NB4 (cell line): ENCODE data around the gene FOSL2.
A peak's percentile ranks its signal among the peaks of the same experiment; 100 is the strongest.
"Not testable (repeated sequence)": the region's sequence is repeated elsewhere in the genome, so short reads cannot be mapped to it uniquely, and the experiment has no call there.

Source experiments
- DNase-seq: peaks from one replicate; pipeline ENCODE4 v3.0.0; 2010; ENCODE audit warnings: low read depth
- H3K4me3 ChIP-seq: one replicate; pipeline ENCODE4 v1.5.1; 2011; ENCODE audit warnings: mild to moderate bottlenecking, low read depth, low read length, moderate library complexity
- CTCF ChIP-seq: IDR thresholded peaks from one replicate; pipeline ENCODE4 v1.5.1; 2012; ENCODE audit warnings: low read depth, low read length
- MYC ChIP-seq: IDR thresholded peaks from 2 replicates; pipeline ENCODE4 v1.6.1; 2011; ENCODE audit warnings: low read depth, low read length
- POLR2A ChIP-seq: IDR thresholded peaks from 2 replicates; pipeline ENCODE4 v1.6.1; 2011; ENCODE audit warnings: mild to moderate bottlenecking; ENCODE audit not compliant: insufficient read length; ENCODE audit errors: extremely low read depth
- TF ChIP-seq, protein P1 (sequence below): IDR thresholded peaks from 2 replicates; pipeline ENCODE4 v1.6.1; 2011; ENCODE audit warnings: low read depth, low read length

Gene FOSL2

DNA sequence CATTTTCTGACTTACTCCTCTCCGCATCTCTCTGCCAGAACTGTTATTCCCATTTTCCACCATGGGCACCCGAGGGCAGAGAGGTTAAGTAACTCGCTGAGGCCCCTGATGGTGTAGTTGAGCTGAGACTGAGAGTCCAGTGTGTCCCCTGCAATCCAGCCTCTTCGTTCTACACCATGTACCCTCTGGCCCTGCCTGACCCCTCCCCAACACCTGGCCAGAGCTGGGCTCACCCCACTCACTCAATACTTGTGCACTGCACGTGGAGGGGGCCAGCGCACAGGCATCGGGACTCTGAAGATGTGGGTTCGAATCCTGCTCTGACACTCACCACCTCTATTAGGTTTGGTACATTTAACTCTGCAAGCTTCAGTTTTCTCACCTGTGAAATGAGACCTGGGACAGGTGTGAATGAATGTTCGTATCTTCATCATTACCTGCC lies 24.3 kb upstream of the FOSL2 start:
- TF ChIP-seq CTCF, result no peak
- no peak for TF ChIP-seq MYC
- no peak for TF ChIP-seq POLR2A
- TF ChIP-seq, protein P1, sequence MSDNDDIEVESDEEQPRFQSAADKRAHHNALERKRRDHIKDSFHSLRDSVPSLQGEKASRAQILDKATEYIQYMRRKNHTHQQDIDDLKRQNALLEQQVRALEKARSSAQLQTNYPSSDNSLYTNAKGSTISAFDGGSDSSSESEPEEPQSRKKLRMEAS, result no peak

GRCh38 chr2:28369358-28369757 lies 23.3 kb upstream of the FOSL2 start:
- DNase-seq, result no peak
- TF ChIP-seq POLR2A (no peak), CTCF (no peak), MYC (no peak)
- TF ChIP-seq, protein P1, result no peak

More for the DNA sequence above, 24.3 kb upstream of the FOSL2 start:
- H3K4me3 ChIP-seq, result no peak overlapping the region
- DNase-seq, result no peak

DNA sequence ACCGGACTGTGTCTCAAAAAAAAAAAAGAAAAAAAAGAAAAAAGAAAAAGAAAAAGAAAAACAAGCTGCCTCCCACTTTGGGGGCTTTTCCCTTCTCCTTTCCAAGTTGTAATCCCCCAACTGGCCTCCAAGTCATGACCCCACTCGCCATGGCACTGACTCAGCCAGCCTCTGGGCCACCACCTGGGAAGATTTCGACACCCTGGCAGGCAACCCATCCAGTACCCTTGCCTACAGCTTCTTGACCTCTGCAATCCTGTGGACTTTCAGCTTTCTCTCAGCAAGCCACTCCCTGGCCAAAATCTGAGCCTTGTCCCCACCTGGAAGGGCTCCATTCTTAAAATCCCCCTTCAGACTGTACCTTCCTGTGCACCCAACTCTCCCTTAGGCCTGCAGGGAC lies 22.3 kb upstream of the FOSL2 start:
- H3K4me3 ChIP-seq, result no peak overlapping the region

More at GRCh38 chr2:28369358-28369757, 23.3 kb upstream of the FOSL2 start:
- H3K4me3 ChIP-seq, result no peak overlapping the region

GRCh38 chr2:28371728-28372127 lies 20.9 kb upstream of the FOSL2 start:
- not testable (repeated sequence) for DNase-seq, H3K4me3 ChIP-seq

More for the DNA sequence above, 22.3 kb upstream of the FOSL2 start:
- peak; percentile 60 for DNase-seq
- TF ChIP-seq, protein P1, result no peak
- TF ChIP-seq MYC, result no peak
- no peak for TF ChIP-seq POLR2A
- TF ChIP-seq CTCF, result no peak

GRCh38 chr2:28373854-28374253 lies 18.8 kb upstream of the FOSL2 start:
- no peak for TF ChIP-seq CTCF
- no peak for TF ChIP-seq MYC
- TF ChIP-seq, protein P1, result no peak
- TF ChIP-seq POLR2A, result no peak

GRCh38 chr2:28374331-28374730 lies 18.3 kb upstream of the FOSL2 start:
- no peak for DNase-seq
- no peak overlapping the region for H3K4me3 ChIP-seq
- TF ChIP-seq POLR2A (no peak), MYC (no peak)

More at GRCh38 chr2:28373854-28374253, 18.8 kb upstream of the FOSL2 start:
- H3K4me3 ChIP-seq, result no peak overlapping the region
- DNase-seq, result peak; percentile 52

DNA sequence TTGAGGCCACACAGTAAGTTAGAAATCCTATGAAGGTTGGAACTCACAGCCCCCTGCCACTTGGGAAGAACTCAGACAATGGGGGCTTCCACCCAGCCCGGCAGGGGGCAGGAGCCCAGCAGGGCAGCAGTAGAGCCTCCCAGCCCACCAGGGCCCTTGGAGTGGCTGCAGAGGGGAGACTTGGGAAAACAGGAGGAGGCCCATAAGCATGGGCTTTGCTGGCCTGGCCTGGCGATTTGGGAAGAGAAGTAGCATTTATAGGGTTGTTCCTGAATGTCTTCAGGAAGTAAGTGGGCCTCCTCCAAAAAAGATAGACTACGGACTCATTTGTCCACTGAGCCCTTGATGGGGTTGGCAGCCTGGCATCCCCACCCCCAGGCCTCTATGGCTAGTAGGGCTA lies 17.4 kb upstream of the FOSL2 start:
- H3K4me3 ChIP-seq, result no peak overlapping the region
- DNase-seq, result no peak
- TF ChIP-seq POLR2A, result no peak
